IMR-90 (cell line): ENCODE measurements around the gene TXNDC8. TPM values are rescaled to one million over a fixed set of nuclear protein-coding genes. Genes with fewer than 3 reads are reported as not detected.

Experiments
- ATAC-seq: fragments of 200-7000 bp; cut with Tn5 transposase; 2 replicates; pipeline ENCODE4 v1.9.1; 2020; ENCODE audit warnings: low read depth, mild to moderate bottlenecking, moderate library complexity
- BruUV-seq: library from RNA; stranded (reverse); fragments of 400-500 nt; replicated peaks from 2 replicates; lab custom pipeline; 2021; lab: Mats Ljungman, UMichigan
- CTCF ChIA-PET: fragments of 300-600 bp; formaldehyde crosslinking; extraction: SDS; loops from one replicate; lab custom pipeline; 2021; ENCODE audit warnings: antibody characterized with exemption; lab: Yijun Ruan, JAX
- POLR2A ChIA-PET: fragments of 300-600 bp; sonication (Branson Sonifier 250); formaldehyde crosslinking; loops from one replicate; lab custom pipeline; 2022; ENCODE audit warnings: antibody characterized with exemption; ENCODE audit not compliant: unreplicated experiment; lab: Charles Lee
- DNase-seq: peaks from one replicate; pipeline ENCODE4 v3.0.0; 2013
- H2AFZ ChIP-seq: replicated peaks from 2 replicates; pipeline ENCODE3; 2013; ENCODE audit warnings: low read length, mild to moderate bottlenecking; ENCODE audit not compliant: poor library complexity
- H2AK5ac ChIP-seq: 2 replicates; pipeline ENCODE4 v1.6.1; 2013; ENCODE audit warnings: low read depth, low read length, inconsistent platforms
- H2AK9ac ChIP-seq: replicated peaks from 2 replicates; pipeline ENCODE3; 2013; ENCODE audit warnings: mild to moderate bottlenecking, low read depth, low read length, moderate library complexity; ENCODE audit not compliant: poor library complexity
- H2BK120ac ChIP-seq: 2 replicates; pipeline ENCODE4 v1.6.1; 2013; ENCODE audit warnings: low read depth, low read length, inconsistent platforms
- H2BK15ac ChIP-seq: 3 replicates; pipeline ENCODE4 v1.6.1; 2013; ENCODE audit warnings: low read depth, low read length, inconsistent platforms
- H2BK20ac ChIP-seq: 2 replicates; pipeline ENCODE4 v1.6.1; 2013; ENCODE audit warnings: low read depth, mild to moderate bottlenecking, inconsistent platforms, low read length, moderate library complexity
- H2BK5ac ChIP-seq: 2 replicates; pipeline ENCODE4 v1.6.1; 2013; ENCODE audit warnings: mild to moderate bottlenecking, low read depth, low read length, inconsistent platforms; ENCODE audit not compliant: poor library complexity, severe bottlenecking
- H3K14ac ChIP-seq: replicated peaks from 2 replicates; pipeline ENCODE4 v1.6.1; 2013; ENCODE audit warnings: low read depth, low read length, inconsistent platforms
- H3K18ac ChIP-seq: 2 replicates; pipeline ENCODE4 v1.6.1; 2013; ENCODE audit warnings: low read depth, low read length, control low read depth
- H3K23ac ChIP-seq: 2 replicates; pipeline ENCODE4 v1.6.1; 2013; ENCODE audit warnings: low read depth, low read length, inconsistent platforms
- H3K27ac ChIP-seq: 2 replicates; pipeline ENCODE4 v1.5.1; 2013; ENCODE audit warnings: mild to moderate bottlenecking, control low read depth, low read length; ENCODE audit not compliant: insufficient read depth
- H3K27me3 ChIP-seq: 2 replicates; pipeline ENCODE4 v1.6.1; 2013; ENCODE audit warnings: low read length; ENCODE audit not compliant: control insufficient read depth, insufficient read depth
- H3K36me3 ChIP-seq: 2 replicates; pipeline ENCODE4 v1.6.1; 2013; ENCODE audit warnings: low read length, mixed read lengths; ENCODE audit not compliant: control insufficient read depth, insufficient read depth
- H3K4ac ChIP-seq: 2 replicates; pipeline ENCODE4 v1.6.1; 2013; ENCODE audit warnings: low read depth, low read length, inconsistent platforms
- H3K4me1 ChIP-seq: 2 replicates; pipeline ENCODE4 v1.6.1; 2013; ENCODE audit warnings: low read length, mixed read lengths; ENCODE audit not compliant: control insufficient read depth, insufficient read depth
- H3K4me2 ChIP-seq: 2 replicates; pipeline ENCODE4 v1.6.1; 2013; ENCODE audit warnings: low read depth, mild to moderate bottlenecking, control low read depth, low read length, moderate library complexity
- H3K4me3 ChIP-seq: 2 replicates; pipeline ENCODE4 v1.5.1; 2013; ENCODE audit warnings: low read depth, mild to moderate bottlenecking, control low read depth, low read length, moderate library complexity; ENCODE audit not compliant: insufficient read depth
- H3K56ac ChIP-seq: 2 replicates; pipeline ENCODE4 v1.6.1; 2013; ENCODE audit warnings: low read length, inconsistent platforms; ENCODE audit not compliant: insufficient read depth; ENCODE audit errors: extremely low read depth
- H3K79me1 ChIP-seq, 2 experiments: 2 replicates each; pipeline ENCODE4 v1.6.1; 2013; ENCODE audit warnings: low read length in 2 of 2, inconsistent platforms in 1 of 2, low read depth in 1 of 2
- H3K9ac ChIP-seq: 2 replicates; pipeline ENCODE4 v1.6.1; 2013; ENCODE audit warnings: low read depth, low read length, control low read depth
- H3K9me1 ChIP-seq: 2 replicates; pipeline ENCODE4 v1.6.1; 2013; ENCODE audit warnings: low read length, inconsistent platforms; ENCODE audit not compliant: insufficient read depth
- H3K9me3 ChIP-seq: 2 replicates; pipeline ENCODE4 v1.6.1; 2013; ENCODE audit warnings: low read length; ENCODE audit not compliant: control insufficient read depth, insufficient read depth
- H4K20me1 ChIP-seq: 2 replicates; pipeline ENCODE4 v1.6.1; 2013; ENCODE audit warnings: low read length, inconsistent platforms; ENCODE audit not compliant: insufficient read depth
- H4K5ac ChIP-seq: 2 replicates; pipeline ENCODE4 v1.6.1; 2013; ENCODE audit warnings: mild to moderate bottlenecking, low read depth, low read length, control low read depth
- H4K8ac ChIP-seq, 2 experiments: 2 replicates each; pipeline ENCODE4 v1.6.1; 2013; ENCODE audit warnings: low read depth in 2 of 2, low read length in 2 of 2, control low read depth in 1 of 2, inconsistent platforms in 1 of 2
- H4K91ac ChIP-seq: 2 replicates; pipeline ENCODE4 v1.6.1; 2013; ENCODE audit warnings: low read depth, low read length, inconsistent platforms; ENCODE audit not compliant: insufficient read depth
- BHLHE40 ChIP-seq: fragments of 150-350 bp; IDR thresholded peaks from 2 replicates; pipeline ENCODE4 v1.6.1; 2016; ENCODE audit warnings: mild to moderate bottlenecking, low read depth, low read length
- CEBPB ChIP-seq: IDR thresholded peaks from 2 replicates; pipeline ENCODE4 v1.6.1; 2012; ENCODE audit warnings: low read depth, low read length, improper control_type of control experiment
- CHD1 ChIP-seq: IDR thresholded peaks from 2 replicates; pipeline ENCODE4 v1.6.1; 2012; ENCODE audit warnings: low read depth, low read length, improper control_type of control experiment
- CTCF ChIP-seq: conservative IDR thresholded peaks from 2 replicates; pipeline ENCODE4 v1.5.1; 2012; ENCODE audit warnings: mild to moderate bottlenecking, low read depth, low read length, improper control_type of control experiment
- FOS ChIP-seq: fragments of 150-350 bp; IDR thresholded peaks from 2 replicates; pipeline ENCODE4 v1.6.1; 2016; ENCODE audit warnings: low read depth, low read length
- MAFK ChIP-seq: IDR thresholded peaks from 2 replicates; pipeline ENCODE4 v1.6.1; 2012; ENCODE audit warnings: low read depth, low read length, improper control_type of control experiment
- MAZ ChIP-seq: IDR thresholded peaks from 2 replicates; pipeline ENCODE4 v1.6.1; 2012; ENCODE audit warnings: low read depth, mild to moderate bottlenecking, low read length, improper control_type of control experiment, moderate library complexity, borderline replicate concordance
- MXI1 ChIP-seq: IDR thresholded peaks from 2 replicates; pipeline ENCODE4 v1.6.1; 2012; ENCODE audit warnings: low read depth, mild to moderate bottlenecking, low read length, moderate library complexity, borderline replicate concordance
- NFE2L2 ChIP-seq: fragments of 150-350 bp; IDR thresholded peaks from 2 replicates; pipeline ENCODE4 v1.6.1; 2016; ENCODE audit warnings: low read depth, mild to moderate bottlenecking, low read length
- POLR2A ChIP-seq: IDR thresholded peaks from 2 replicates; pipeline ENCODE4 v1.6.1; 2012; ENCODE audit warnings: mild to moderate bottlenecking, low read depth, low read length
- RAD21 ChIP-seq: IDR thresholded peaks from 2 replicates; pipeline ENCODE4 v1.6.1; 2012; ENCODE audit warnings: low read length, improper control_type of control experiment
- RCOR1 ChIP-seq: IDR thresholded peaks from 2 replicates; pipeline ENCODE4 v1.6.1; 2012; ENCODE audit warnings: mild to moderate bottlenecking, low read length, improper control_type of control experiment; ENCODE audit not compliant: insufficient replicate concordance
- RFX5 ChIP-seq: IDR thresholded peaks from 2 replicates; pipeline ENCODE4 v1.8.0; 2012; ENCODE audit warnings: low read depth, mild to moderate bottlenecking, low read length, moderate library complexity
- SMC3 ChIP-seq: fragments of 150-350 bp; IDR thresholded peaks from 2 replicates; pipeline ENCODE4 v1.6.1; 2016; ENCODE audit warnings: low read depth, mild to moderate bottlenecking, antibody characterized with exemption, low read length, moderate library complexity
- WGBS, 2 experiments: methylation state at CpG; one replicate each; pipeline versions ENCODE4 v1.1.5 to v1.1.7; 2013; ENCODE audit warnings: missing lambda C conversion rate in 2 of 2; ENCODE audit not compliant: insufficient read length in 1 of 2; ENCODE audit errors: extremely low coverage in 2 of 2; 5-methylcytosine and 5-hydroxymethylcytosine counted together
- dilution Hi-C: fragments of 300-500 bp; cut with HindIII; formaldehyde crosslinking; loops from one replicate; pipeline ENCODE4 v1.14.3; 2018; ENCODE audit warnings: low sequenced_read_pairs; ENCODE audit not compliant: unreplicated experiment
- in situ Hi-C: fragments of 300-500 bp; cut with MboI; formaldehyde crosslinking; loops from 3 replicates; pipeline ENCODE4 v1.14.3; 2019; ENCODE audit warnings: low sequenced_read_pairs, inconsistent platforms, mixed read lengths
- intact Hi-C: fragments of 100-400 bp; cut with micrococcal nuclease; formaldehyde crosslinking; loops from 2 replicates; pipeline ENCODE4 v1.10.0; 2022
- polyA plus RNA-seq, 3 experiments: library from polyadenylated mRNA; depleted of rRNA; stranded (reverse); fragments of >200 nt; gene quantifications; 2 replicates each; pipeline ENCODE4 v1.2.3, GENCODE V29; 2012; ENCODE audit warnings: low replicate concordance in 1 of 3
- total RNA-seq: library from RNA; depleted of rRNA; stranded (reverse); fragments of >200 nt; gene quantifications from 2 replicates; pipeline ENCODE4 v1.2.3, GENCODE V29; 2012
- TF ChIP-seq, protein P1 (sequence below): fragments of 150-350 bp; IDR thresholded peaks from 2 replicates; pipeline ENCODE4 v1.6.1; 2016; ENCODE audit warnings: low read depth, mild to moderate bottlenecking, low read length, moderate library complexity, borderline replicate concordance
- TF ChIP-seq, protein P2 (sequence below): fragments of 150-350 bp; IDR thresholded peaks from 2 replicates; pipeline ENCODE4 v1.6.1; 2017; ENCODE audit warnings: mild to moderate bottlenecking, antibody characterized with exemption, low read length, low read depth

TXNDC8 gene
- total and polyA plus RNA-seq, 2 of the 4 experiments (the other 2 are of a cell fraction) = not detected

DNA sequence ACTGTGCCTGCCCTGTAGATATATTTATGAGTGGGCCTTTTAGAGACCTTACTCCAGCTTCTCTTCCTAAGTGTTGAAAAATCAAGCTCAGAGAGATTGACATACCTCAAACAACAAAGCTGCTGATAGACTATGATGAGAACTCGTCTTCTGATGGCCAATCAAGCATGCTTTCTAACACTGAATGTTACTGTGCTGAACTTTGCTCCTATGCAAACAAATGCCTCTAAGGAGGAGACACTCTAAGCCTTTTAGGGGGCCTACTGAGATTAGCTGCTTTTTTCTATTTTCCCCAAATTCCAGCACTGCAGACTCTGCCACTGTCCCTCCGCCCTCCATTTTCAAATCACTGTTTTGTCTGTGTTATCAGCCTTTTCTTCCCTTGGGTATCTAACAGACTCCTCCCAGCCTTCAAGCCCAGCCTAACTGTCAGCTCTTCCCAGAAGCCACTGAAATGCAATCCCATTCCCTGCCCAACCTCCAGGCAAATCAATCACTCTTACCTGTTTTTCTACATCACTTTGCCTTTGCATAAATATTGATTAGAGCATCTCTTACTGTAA lies 39.5 kb downstream of the TXNDC8 start:
- 30% methylated on average over 2 of the region's 2 CpGs; no CpG with 5 or more reads in 1 of the 2 experiments for WGBS, 2 experiments
- dilution Hi-C loops (no loop called here), in situ Hi-C loops (loop anchor here (25.0 kb wide), 1 partner anchor 314 kb away; no protein-coding TSS in a partner anchor), intact Hi-C loops (no loop called here)
- no peaks in the 10 kb centered on the region for H3K9me3 ChIP-seq
- H3K14ac ChIP-seq = no peak overlapping the region
- H3K27me3 ChIP-seq = peaks cover 6% of the 10 kb centered on the region; the same call in 1 of the 2 replicates
- H3K23ac ChIP-seq = no peak overlapping the region
- TF ChIP-seq, protein P1, sequence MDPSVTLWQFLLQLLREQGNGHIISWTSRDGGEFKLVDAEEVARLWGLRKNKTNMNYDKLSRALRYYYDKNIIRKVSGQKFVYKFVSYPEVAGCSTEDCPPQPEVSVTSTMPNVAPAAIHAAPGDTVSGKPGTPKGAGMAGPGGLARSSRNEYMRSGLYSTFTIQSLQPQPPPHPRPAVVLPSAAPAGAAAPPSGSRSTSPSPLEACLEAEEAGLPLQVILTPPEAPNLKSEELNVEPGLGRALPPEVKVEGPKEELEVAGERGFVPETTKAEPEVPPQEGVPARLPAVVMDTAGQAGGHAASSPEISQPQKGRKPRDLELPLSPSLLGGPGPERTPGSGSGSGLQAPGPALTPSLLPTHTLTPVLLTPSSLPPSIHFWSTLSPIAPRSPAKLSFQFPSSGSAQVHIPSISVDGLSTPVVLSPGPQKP = no peak
- TF ChIP-seq CTCF (no peak), BHLHE40 (no peak), MAZ (no peak), POLR2A (no peak), MXI1 (no peak), RAD21 (no peak), MAFK (no peak), CEBPB (no peak), NFE2L2 (no peak), FOS (no peak), RFX5 (no peak), SMC3 (no peak), CHD1 (no peak), RCOR1 (no peak)
- TF ChIP-seq, protein P2, sequence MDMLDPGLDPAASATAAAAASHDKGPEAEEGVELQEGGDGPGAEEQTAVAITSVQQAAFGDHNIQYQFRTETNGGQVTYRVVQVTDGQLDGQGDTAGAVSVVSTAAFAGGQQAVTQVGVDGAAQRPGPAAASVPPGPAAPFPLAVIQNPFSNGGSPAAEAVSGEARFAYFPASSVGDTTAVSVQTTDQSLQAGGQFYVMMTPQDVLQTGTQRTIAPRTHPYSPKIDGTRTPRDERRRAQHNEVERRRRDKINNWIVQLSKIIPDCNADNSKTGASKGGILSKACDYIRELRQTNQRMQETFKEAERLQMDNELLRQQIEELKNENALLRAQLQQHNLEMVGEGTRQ = no peak
- no peaks in the 10 kb centered on the region for H3K9me1 ChIP-seq
- H4K91ac ChIP-seq = no peak overlapping the region
- H2BK15ac ChIP-seq = no peak overlapping the region
- H4K8ac ChIP-seq = no peak overlapping the region
- no peak overlapping the region for H3K18ac ChIP-seq
- H2AK9ac ChIP-seq = no peak overlapping the region
- no peak overlapping the region for H2BK120ac ChIP-seq
- H2BK20ac ChIP-seq = no peak overlapping the region
- ChIA-PET POLR2A (no interaction called here), CTCF (no interaction called here)
- no peaks in the 10 kb centered on the region for H3K79me1 ChIP-seq
- DNase-seq (no peak), ATAC-seq (no peak)
- no peak overlapping the region for H3K4me3 ChIP-seq
- H3K36me3 ChIP-seq = no peaks in the 10 kb centered on the region
- H2AFZ ChIP-seq = no peak overlapping the region
- no peak overlapping the region for H3K9ac ChIP-seq
- no peak overlapping the region for H3K27ac ChIP-seq
- H4K5ac ChIP-seq = no peak overlapping the region
- no peak overlapping the region for H2BK5ac ChIP-seq
- H3K4me1 ChIP-seq = no peaks in the 10 kb centered on the region
- no peak overlapping the region for H2AK5ac ChIP-seq
- BruUV-seq = no TSS peak
- H3K4me2 ChIP-seq = no peak overlapping the region
- H4K20me1 ChIP-seq = no peaks in the 10 kb centered on the region
- no peak overlapping the region for H3K56ac ChIP-seq
- H3K4ac ChIP-seq = no peak overlapping the region
